Measurements from ENCODE around the gene EPHB1. TPM values are rescaled to one million over a fixed set of nuclear protein-coding genes. Genes with fewer than 3 reads are reported as not detected.

EPHB1 gene
- total RNA-seq, 1 experiment from 2014 or later = 2.8 TPM

GRCh38 chr3:135197856-135198255 is 402.8 kb downstream of the EPHB1 start:
- no peaks in the 10 kb centered on the region; a peak in 1 of 5 replicates for H3K9me3 Mint-ChIP-seq
- H3K36me3 Mint-ChIP-seq (ENCODE audit: insufficient read depth in 1 of 3, low read depth in 3 of 3) = peaks cover 0 to under 1% (median 0%) of the 10 kb centered on the region in 3 experiments; a peak in 2 of 7 replicates
- H3K27me3 ChIP-seq (ENCODE audit: insufficient read depth, low read length) = no peaks in the 10 kb centered on the region
- no peak overlapping the region for H3K4me3 Mint-ChIP-seq
- H4K8ac ChIP-seq (replicated peaks; ENCODE audit: insufficient read length, low read depth, low read length) = no peak overlapping the region
- no peak overlapping the region for H2BK5ac ChIP-seq (ENCODE audit: insufficient read length, low read length)
- H2AK5ac ChIP-seq (ENCODE audit: insufficient read length, low read length) = no peak overlapping the region
- TF ChIP-seq, protein P1, sequence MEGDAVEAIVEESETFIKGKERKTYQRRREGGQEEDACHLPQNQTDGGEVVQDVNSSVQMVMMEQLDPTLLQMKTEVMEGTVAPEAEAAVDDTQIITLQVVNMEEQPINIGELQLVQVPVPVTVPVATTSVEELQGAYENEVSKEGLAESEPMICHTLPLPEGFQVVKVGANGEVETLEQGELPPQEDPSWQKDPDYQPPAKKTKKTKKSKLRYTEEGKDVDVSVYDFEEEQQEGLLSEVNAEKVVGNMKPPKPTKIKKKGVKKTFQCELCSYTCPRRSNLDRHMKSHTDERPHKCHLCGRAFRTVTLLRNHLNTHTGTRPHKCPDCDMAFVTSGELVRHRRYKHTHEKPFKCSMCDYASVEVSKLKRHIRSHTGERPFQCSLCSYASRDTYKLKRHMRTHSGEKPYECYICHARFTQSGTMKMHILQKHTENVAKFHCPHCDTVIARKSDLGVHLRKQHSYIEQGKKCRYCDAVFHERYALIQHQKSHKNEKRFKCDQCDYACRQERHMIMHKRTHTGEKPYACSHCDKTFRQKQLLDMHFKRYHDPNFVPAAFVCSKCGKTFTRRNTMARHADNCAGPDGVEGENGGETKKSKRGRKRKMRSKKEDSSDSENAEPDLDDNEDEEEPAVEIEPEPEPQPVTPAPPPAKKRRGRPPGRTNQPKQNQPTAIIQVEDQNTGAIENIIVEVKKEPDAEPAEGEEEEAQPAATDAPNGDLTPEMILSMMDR (conservative IDR thresholded peaks at IDR 0.05) = no peak
- H3K23ac ChIP-seq (ENCODE audit: insufficient read length, low read depth, low read length) = no peak overlapping the region
- no CpG with 5 or more reads among the region's 3 CpGs for WGBS (ENCODE audit: extremely low coverage, insufficient read length, low lambda C conversion rate)
- no peak overlapping the region for H2BK12ac ChIP-seq (ENCODE audit: insufficient read length, low read depth, low read length)
- no peak overlapping the region for H3K9ac ChIP-seq (ENCODE audit: extremely low read depth, insufficient read length, low read length)
- no peak overlapping the region for H3T11ph ChIP-seq (ENCODE audit: low read length)
- H3K56ac ChIP-seq (ENCODE audit: insufficient read length, low read depth, low read length) = no peak overlapping the region
- no peaks in the 10 kb centered on the region for H3K23me2 ChIP-seq (ENCODE audit: insufficient read length, low read depth, low read length, poor library complexity, severe bottlenecking)
- no peak overlapping the region for H3K27ac Mint-ChIP-seq
- no peaks in the 10 kb centered on the region for H4K20me1 ChIP-seq (ENCODE audit: control insufficient read depth, insufficient read depth, insufficient read length)
- H3K4ac ChIP-seq (ENCODE audit: low read depth, low read length) = no peak overlapping the region
- no peak overlapping the region for H2AFZ ChIP-seq (ENCODE audit: low read length)
- H4K5ac ChIP-seq (ENCODE audit: insufficient read length, low read depth, low read length) = no peak overlapping the region
- no peaks in the 10 kb centered on the region for H3K79me1 ChIP-seq (ENCODE audit: insufficient read depth, low read depth, low read length, poor library complexity, severe bottlenecking)
- H3K27ac ChIP-seq (ENCODE audit: insufficient read length, low read depth, low read length) = no peak overlapping the region
- H4K91ac ChIP-seq (ENCODE audit: insufficient read length, low read depth, low read length) = no peak overlapping the region
- H3K9me3 ChIP-seq (ENCODE audit: control insufficient read depth, low read depth, low read length) = no peaks in the 10 kb centered on the region
- no peak overlapping the region for H3K14ac ChIP-seq (ENCODE audit: insufficient read depth, low read length)
- no peaks in the 10 kb centered on the region for H3K4me1 Mint-ChIP-seq
- H2BK120ac ChIP-seq (ENCODE audit: low read depth, low read length, poor library complexity, severe bottlenecking) = no peak overlapping the region
- no peak overlapping the region for H2BK20ac ChIP-seq (ENCODE audit: low read depth, low read length, poor library complexity, severe bottlenecking)
- H3K4me1 ChIP-seq (ENCODE audit: insufficient read depth, low read length) = no peaks in the 10 kb centered on the region
- peaks cover 2% of the 10 kb centered on the region; the same call in 1 of the 2 replicates for H3K27me3 Mint-ChIP-seq (ENCODE audit: low read depth)
- no peak for DNase-seq
- no peak overlapping the region for H3K4me2 ChIP-seq (ENCODE audit: insufficient read depth, insufficient read length, low read length)
- H2BK15ac ChIP-seq (ENCODE audit: low read depth, low read length) = no peak overlapping the region
- no peaks in the 10 kb centered on the region for H3K79me2 ChIP-seq (ENCODE audit: insufficient read depth, low read length)
- H3K18ac ChIP-seq (ENCODE audit: insufficient read length, low read depth, low read length) = no peak overlapping the region

Data from H9 (cell line).